GM19099 (cell line): Measurements from ENCODE around the gene PIEZO1.

Experiments
- POLR2A ChIP-seq: IDR thresholded peaks from 3 replicates; pipeline ENCODE4 v1.6.1; 2011; ENCODE audit warnings: low read depth; ENCODE audit not compliant: insufficient read length; ENCODE audit errors: extremely low read depth

PIEZO1 gene

GRCh38 chr16:88771294-88771772 is 13.7 kb downstream of the PIEZO1 start:
- no peak for TF ChIP-seq POLR2A

GRCh38 chr16:88770461-88771293 is 14.3 kb downstream of the PIEZO1 start:
- TF ChIP-seq POLR2A: no peak

GRCh38 chr16:88769617-88770460 is 15.2 kb downstream of the PIEZO1 start:
- no peak for TF ChIP-seq POLR2A

- no peak for TF ChIP-seq POLR2A
Observed at GRCh38 chr16:88768071-88768783, 16.8 kb downstream of the PIEZO1 start.

- no peak for TF ChIP-seq POLR2A
Observed at GRCh38 chr16:88767546-88768070, 17.4 kb downstream of the PIEZO1 start.

DNA sequence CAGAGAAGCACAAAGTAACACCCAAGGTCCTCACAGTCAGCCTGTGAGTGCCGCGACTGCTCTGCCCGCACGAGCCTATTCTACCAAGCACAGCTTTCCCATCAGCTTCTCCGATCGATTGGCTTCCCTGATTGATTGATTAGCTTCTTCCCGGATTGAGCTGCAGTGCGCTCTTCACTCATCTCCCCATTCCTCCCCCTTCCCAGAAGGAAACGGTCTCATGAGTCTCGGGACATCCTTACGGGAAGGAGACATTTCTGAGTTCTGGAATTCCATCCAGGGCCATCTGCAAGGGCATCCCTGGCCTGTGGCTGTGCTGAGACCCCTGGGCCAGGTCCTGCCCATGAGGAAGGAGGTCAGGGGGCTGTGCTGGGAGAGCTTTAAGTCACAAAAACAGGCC is 18.0 kb downstream of the PIEZO1 start:
- TF ChIP-seq POLR2A: no peak

GRCh38 chr16:88764913-88765349 is 20.1 kb downstream of the PIEZO1 start:
- no peak for TF ChIP-seq POLR2A

GRCh38 chr16:88764080-88764479 is 20.9 kb downstream of the PIEZO1 start:
- no peak for TF ChIP-seq POLR2A

GRCh38 chr16:88763502-88764053 is 21.4 kb downstream of the PIEZO1 start:
- TF ChIP-seq POLR2A: no peak

GRCh38 chr16:88762941-88763340 is 22.1 kb downstream of the PIEZO1 start:
- no peak for TF ChIP-seq POLR2A

GRCh38 chr16:88762258-88762870 is 22.7 kb downstream of the PIEZO1 start:
- no peak for TF ChIP-seq POLR2A

DNA sequence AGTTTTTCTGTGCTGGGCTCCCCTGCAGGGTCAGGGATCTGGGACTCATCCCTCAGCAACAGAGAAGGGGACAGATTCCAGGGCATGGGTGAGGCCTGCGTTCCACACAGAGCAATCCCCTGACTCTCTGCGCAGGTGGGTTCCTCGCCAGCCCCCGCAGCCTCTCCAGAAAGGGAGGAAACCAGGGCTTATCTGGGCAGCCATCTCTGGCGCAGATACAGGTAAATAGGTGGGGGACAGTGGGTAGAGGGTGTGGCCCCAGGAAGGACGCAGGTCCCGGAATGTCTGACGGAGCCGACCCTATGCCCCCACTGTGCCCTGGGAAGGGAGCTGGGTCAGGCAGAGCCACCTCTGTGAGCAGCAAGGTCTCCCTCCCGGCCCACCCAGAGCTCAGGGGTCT is 23.2 kb downstream of the PIEZO1 start:
- TF ChIP-seq POLR2A: no peak

DNA sequence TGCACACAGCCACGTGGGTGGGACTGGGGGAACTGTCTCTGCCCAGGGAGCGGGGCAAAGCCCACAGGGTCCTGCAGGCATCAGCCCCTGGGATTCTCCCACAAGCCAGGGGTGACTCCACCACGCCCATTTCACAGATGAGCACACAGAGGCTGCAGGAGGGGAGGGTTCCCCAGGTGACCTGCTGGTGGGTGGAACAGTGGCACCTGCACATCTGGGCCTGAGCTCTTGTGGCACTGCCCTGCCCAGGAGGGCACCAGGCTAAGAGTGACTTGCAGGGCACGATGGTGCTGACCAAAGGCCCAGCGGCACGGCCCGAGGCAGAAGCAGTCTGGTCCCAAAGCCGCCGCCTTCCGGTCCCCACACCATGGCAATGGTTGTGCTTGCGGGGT is 23.9 kb downstream of the PIEZO1 start:
- TF ChIP-seq POLR2A: no peak
